Measurements from ENCODE around the gene DPM3.
"Not testable (repeated sequence)": the region's sequence is repeated elsewhere in the genome, so short reads cannot be mapped to it uniquely, and the experiment has no call there.

Gene DPM3

GRCh38 chr1:155123801-155124200 lies 16.5 kb downstream of the DPM3 start:
- DNase-seq, result no peak

GRCh38 chr1:155122308-155122707 lies 18.0 kb downstream of the DPM3 start:
- DNase-seq, result no peak

- DNase-seq, result no peak
Observed at GRCh38 chr1:155121249-155121648, 19.1 kb downstream of the DPM3 start.

- no peak for DNase-seq
Observed at GRCh38 chr1:155120253-155120652, 20.1 kb downstream of the DPM3 start.

- DNase-seq, result not testable (repeated sequence)
Observed at GRCh38 chr1:155118090-155118489, 22.2 kb downstream of the DPM3 start.

GRCh38 chr1:155117610-155118009 lies 22.7 kb downstream of the DPM3 start:
- DNase-seq, result no peak

- DNase-seq, result no peak
Observed at GRCh38 chr1:155116113-155116764, 24.1 kb downstream of the DPM3 start.

- DNase-seq, result no peak
Observed at GRCh38 chr1:155113450-155113980, 26.8 kb downstream of the DPM3 start.

- no peak for DNase-seq
Observed at GRCh38 chr1:155110826-155111225, 29.5 kb downstream of the DPM3 start.

- DNase-seq, result no peak
Observed at GRCh38 chr1:155110381-155110780, 29.9 kb downstream of the DPM3 start.

GRCh38 chr1:155108296-155108695 lies 32.0 kb downstream of the DPM3 start:
- DNase-seq, result no peak

GRCh38 chr1:155107309-155108264 lies 32.7 kb downstream of the DPM3 start:
- DNase-seq, result no peak

GRCh38 chr1:155106862-155107261 lies 33.5 kb downstream of the DPM3 start:
- DNase-seq, result no peak

- no peak for DNase-seq
Observed at GRCh38 chr1:155105604-155106011, 34.7 kb downstream of the DPM3 start.

- no peak for DNase-seq
Observed at GRCh38 chr1:155104605-155105534, 35.5 kb downstream of the DPM3 start.

- DNase-seq, result no peak
Observed at GRCh38 chr1:155103325-155103724, 37.0 kb downstream of the DPM3 start.

- no peak for DNase-seq
Observed at GRCh38 chr1:155099331-155099730, 41.0 kb downstream of the DPM3 start.

- no peak for DNase-seq
Observed at GRCh38 chr1:155094622-155094948, 45.7 kb downstream of the DPM3 start.

- peak; percentile 91 for DNase-seq
Observed at GRCh38 chr1:155093911-155094621, 46.3 kb downstream of the DPM3 start.

GRCh38 chr1:155092641-155093040 lies 47.7 kb downstream of the DPM3 start:
- DNase-seq, result no peak

- DNase-seq, result no peak
Observed at GRCh38 chr1:155092131-155092530, 48.2 kb downstream of the DPM3 start.

All from NCI-H1092 (cell line).